Ovary (tissue), 3 donors: ENCODE data around the gene CFAP90.

Source experiments
- POLR2A ChIP-seq: fragments of 450-650 bp; IDR thresholded peaks from one replicate; pipeline ENCODE4 v1.6.1; 2017; ENCODE audit warnings: antibody characterized with exemption, mild to moderate bottlenecking, moderate library complexity
- TF ChIP-seq, protein P1 (sequence below), 3 donors: fragments of 450-650 bp in 2 of 3; fragments of 200-600 bp in 1 of 3; IDR thresholded peaks; one replicate each; pipeline versions ENCODE4 v1.5.1 to v1.8.0; 2016 to 2022; ENCODE audit warnings: antibody characterized with exemption in 3 of 3, mild to moderate bottlenecking in 1 of 3
- donor health status: DM: no; HTN: no; CAD: no.

DNA sequence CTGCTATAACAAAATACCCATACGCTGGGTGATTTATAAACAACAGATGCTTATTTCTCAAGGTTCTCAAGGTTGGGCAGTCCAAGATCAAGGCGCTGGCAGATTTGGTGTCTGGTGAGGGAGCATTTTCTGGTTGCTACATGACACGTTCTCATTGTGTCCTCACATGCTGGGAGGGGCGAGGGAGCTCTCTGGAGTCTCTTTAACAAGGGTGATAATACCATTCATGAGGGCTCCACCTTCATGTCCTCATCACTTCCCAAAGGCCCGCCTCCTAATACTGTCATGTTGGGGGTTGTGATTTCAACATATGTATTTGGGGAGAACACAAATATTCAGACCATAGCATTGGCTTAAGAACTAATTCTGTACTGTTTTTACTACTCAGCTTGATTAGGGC, 4.6 kb downstream of the CFAP90 start:
- TF ChIP-seq POLR2A, result no peak
- TF ChIP-seq, protein P1, sequence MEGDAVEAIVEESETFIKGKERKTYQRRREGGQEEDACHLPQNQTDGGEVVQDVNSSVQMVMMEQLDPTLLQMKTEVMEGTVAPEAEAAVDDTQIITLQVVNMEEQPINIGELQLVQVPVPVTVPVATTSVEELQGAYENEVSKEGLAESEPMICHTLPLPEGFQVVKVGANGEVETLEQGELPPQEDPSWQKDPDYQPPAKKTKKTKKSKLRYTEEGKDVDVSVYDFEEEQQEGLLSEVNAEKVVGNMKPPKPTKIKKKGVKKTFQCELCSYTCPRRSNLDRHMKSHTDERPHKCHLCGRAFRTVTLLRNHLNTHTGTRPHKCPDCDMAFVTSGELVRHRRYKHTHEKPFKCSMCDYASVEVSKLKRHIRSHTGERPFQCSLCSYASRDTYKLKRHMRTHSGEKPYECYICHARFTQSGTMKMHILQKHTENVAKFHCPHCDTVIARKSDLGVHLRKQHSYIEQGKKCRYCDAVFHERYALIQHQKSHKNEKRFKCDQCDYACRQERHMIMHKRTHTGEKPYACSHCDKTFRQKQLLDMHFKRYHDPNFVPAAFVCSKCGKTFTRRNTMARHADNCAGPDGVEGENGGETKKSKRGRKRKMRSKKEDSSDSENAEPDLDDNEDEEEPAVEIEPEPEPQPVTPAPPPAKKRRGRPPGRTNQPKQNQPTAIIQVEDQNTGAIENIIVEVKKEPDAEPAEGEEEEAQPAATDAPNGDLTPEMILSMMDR (IDR thresholded peaks at IDR 0.05), result no peak
